Muscle of leg (tissue), 11 donors: ENCODE measurements around the gene OR13C9. TPM values are rescaled to one million over a fixed set of nuclear protein-coding genes. Genes with fewer than 3 reads are reported as not detected.
A peak's percentile ranks its signal among the peaks of the same experiment; 100 is the strongest.
"Not testable (repeated sequence)": the region's sequence is repeated elsewhere in the genome, so short reads cannot be mapped to it uniquely, and the experiment has no call there.

ENCODE experiments used
- DNase-seq: peaks from one replicate; pipeline ENCODE4 v3.0.0; 2013
- H3K27ac ChIP-seq: one replicate; pipeline ENCODE4 v1.5.1; 2013; ENCODE audit warnings: mild to moderate bottlenecking, low read length, control low read depth
- H3K27me3 ChIP-seq: one replicate; pipeline ENCODE4 v1.6.1; 2013; ENCODE audit warnings: low read length; ENCODE audit not compliant: control insufficient read depth, insufficient read depth
- H3K36me3 ChIP-seq: one replicate; pipeline ENCODE4 v1.6.1; 2013; ENCODE audit warnings: low read length; ENCODE audit not compliant: control insufficient read depth, insufficient read depth
- H3K4me1 ChIP-seq: one replicate; pipeline ENCODE4 v1.6.1; 2013; ENCODE audit warnings: low read length; ENCODE audit not compliant: control insufficient read depth, insufficient read depth
- H3K4me3 ChIP-seq: one replicate; pipeline ENCODE4 v1.5.1; 2013; ENCODE audit warnings: low read length, control low read depth
- H3K9me3 ChIP-seq: replicated peaks from 2 replicates; pipeline ENCODE4 v1.6.1; 2013; ENCODE audit warnings: low read depth, low read length; ENCODE audit not compliant: control insufficient read depth
- WGBS: methylation state at CpG from one replicate; pipeline ENCODE4 v1.1.5; 2013; ENCODE audit warnings: missing lambda C conversion rate; ENCODE audit not compliant: insufficient coverage; 5-methylcytosine and 5-hydroxymethylcytosine counted together
- polyA plus RNA-seq, 8 donors: library from polyadenylated mRNA; unstranded; fragments of 120-200 nt; gene quantifications; one replicate each; pipeline versions ENCODE4 v1.2.1 to v1.2.3, GENCODE V29; 2013; ENCODE audit warnings: inconsistent platforms in 1 of 8, low replicate concordance in 1 of 8; ENCODE audit not compliant: insufficient read length in 8 of 8, insufficient read depth in 1 of 8
- total RNA-seq: library from RNA; stranded (reverse); fragments of 120-200 nt; gene quantifications from one replicate; pipeline ENCODE4 v1.2.4, GENCODE V29; 2013

Gene OR13C9
- total and polyA plus RNA-seq, 9 donors: 0.09 TPM; not detected in 8

DNA sequence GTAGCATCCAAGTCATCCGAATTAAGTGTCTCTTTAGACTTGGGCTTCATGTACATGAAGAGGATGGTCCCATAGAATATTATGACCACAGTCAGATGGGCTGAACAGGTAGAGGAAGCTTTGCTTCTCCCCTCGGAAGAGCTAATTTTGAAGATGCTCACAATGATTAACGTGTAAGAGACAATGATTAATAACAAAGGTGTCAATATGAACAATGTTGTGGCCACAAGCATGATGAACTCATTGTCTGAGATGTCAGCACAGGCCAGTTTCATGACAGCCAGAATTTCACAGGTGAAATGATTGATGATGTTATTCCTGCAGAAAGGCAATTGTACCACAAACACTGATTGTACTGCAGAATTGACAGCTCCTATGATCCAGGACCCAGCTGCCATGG is 13.2 kb downstream of the OR13C9 start:
- Histone ChIP-seq H3K9me3 (no peaks in the 10 kb centered on the region), H3K36me3 (no peaks in the 10 kb centered on the region), H3K27me3 (no peaks in the 10 kb centered on the region), H3K27ac (no peak overlapping the region), H3K4me3 (no peak overlapping the region), H3K4me1 (no peaks in the 10 kb centered on the region)
- 69% methylated on average over 2 of the region's 3 CpGs for WGBS
- no peak for DNase-seq

GRCh38 chr9:104599313-104599712 is 18.7 kb downstream of the OR13C9 start, which contains the start of gene OR13C5:
Gene OR13C5, minus strand, starts transcription at chr9:104599413. Its CDS starts 0 bp downstream, at chr9:104599413.
- not testable (repeated sequence) for H3K27me3 ChIP-seq, H3K9me3 ChIP-seq, H3K4me1 ChIP-seq, H3K27ac ChIP-seq, H3K4me3 ChIP-seq, H3K36me3 ChIP-seq, DNase-seq

- H3K4me3 ChIP-seq, H3K36me3 ChIP-seq, H3K9me3 ChIP-seq, H3K27me3 ChIP-seq, DNase-seq, H3K4me1 ChIP-seq, H3K27ac ChIP-seq: not testable (repeated sequence)
- no CpG with 5 or more reads among the region's 3 CpGs for WGBS
Observed at GRCh38 chr9:104598749-104599148, 19.3 kb downstream of the OR13C9 start.

GRCh38 chr9:104589626-104590025 is 28.4 kb downstream of the OR13C9 start:
- Histone ChIP-seq H3K4me1 (no peaks in the 10 kb centered on the region), H3K9me3 (peaks cover 2% of the 10 kb centered on the region), H3K27ac (no peak overlapping the region), H3K36me3 (no peaks in the 10 kb centered on the region), H3K4me3 (no peak overlapping the region), H3K27me3 (no peaks in the 10 kb centered on the region)
- no CpG with 5 or more reads among the region's 1 CpG for WGBS
- no peak for DNase-seq

DNA sequence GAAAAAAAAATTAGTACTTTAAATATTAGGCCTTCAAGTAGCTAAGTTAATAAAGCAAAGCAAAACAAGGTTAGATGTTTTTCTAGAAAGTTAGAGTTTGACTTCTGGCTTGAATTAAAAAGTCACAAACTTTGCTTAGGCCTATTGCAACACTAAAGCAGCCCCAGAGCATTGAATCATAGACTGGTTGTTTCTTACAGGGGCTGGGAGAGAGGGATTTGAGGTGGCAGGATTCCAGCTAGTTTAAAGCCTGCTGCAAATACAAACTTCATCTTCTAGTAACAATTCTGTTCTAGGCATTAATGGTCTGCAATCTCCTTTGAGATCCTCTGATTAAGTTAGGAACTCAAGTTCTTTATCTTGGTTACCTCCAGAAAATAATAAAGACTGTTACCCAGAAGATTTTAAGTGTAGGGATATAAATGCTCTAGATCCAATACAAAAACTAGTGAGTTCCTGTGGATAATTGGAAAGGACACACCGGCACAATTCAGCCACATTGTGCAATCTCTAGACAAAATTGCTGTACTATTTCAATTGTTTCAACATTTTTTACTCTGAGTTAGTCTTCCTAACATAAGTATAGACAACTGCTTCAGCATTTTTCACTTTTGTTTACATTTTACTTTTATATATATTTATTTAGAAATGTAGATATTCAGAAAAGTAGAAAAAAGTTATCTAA is 31.4 kb downstream of the OR13C9 start:
- WGBS: no CpG with 5 or more reads among the region's 1 CpG
- DNase-seq: peak; percentile 91

GRCh38 chr9:104580562-104580961 is 37.4 kb downstream of the OR13C9 start:
- Histone ChIP-seq H3K27ac (no peak overlapping the region), H3K9me3 (no peaks in the 10 kb centered on the region), H3K4me1 (no peaks in the 10 kb centered on the region), H3K4me3 (no peak overlapping the region), H3K36me3 (no peaks in the 10 kb centered on the region), H3K27me3 (no peaks in the 10 kb centered on the region)
- no CpG with 5 or more reads among the region's 1 CpG for WGBS
- no peak for DNase-seq

More for the DNA sequence above, 31.4 kb downstream of the OR13C9 start:
- no peaks in the 10 kb centered on the region for H3K27me3 ChIP-seq
- H3K4me3 ChIP-seq: no peak overlapping the region
- H3K4me1 ChIP-seq: no peaks in the 10 kb centered on the region
- no peaks in the 10 kb centered on the region for H3K36me3 ChIP-seq
- no peaks in the 10 kb centered on the region for H3K9me3 ChIP-seq
- H3K27ac ChIP-seq: no peak overlapping the region

GRCh38 chr9:104577263-104577662 is 40.7 kb downstream of the OR13C9 start:
- H3K27me3 ChIP-seq: no peaks in the 10 kb centered on the region
- no peak overlapping the region for H3K27ac ChIP-seq
- H3K9me3 ChIP-seq: no peaks in the 10 kb centered on the region
- H3K4me1 ChIP-seq: no peaks in the 10 kb centered on the region
- H3K4me3 ChIP-seq: no peak overlapping the region
- no peaks in the 10 kb centered on the region for H3K36me3 ChIP-seq
- 83% methylated on average over 3 of the region's 5 CpGs for WGBS
- no peak for DNase-seq

DNA sequence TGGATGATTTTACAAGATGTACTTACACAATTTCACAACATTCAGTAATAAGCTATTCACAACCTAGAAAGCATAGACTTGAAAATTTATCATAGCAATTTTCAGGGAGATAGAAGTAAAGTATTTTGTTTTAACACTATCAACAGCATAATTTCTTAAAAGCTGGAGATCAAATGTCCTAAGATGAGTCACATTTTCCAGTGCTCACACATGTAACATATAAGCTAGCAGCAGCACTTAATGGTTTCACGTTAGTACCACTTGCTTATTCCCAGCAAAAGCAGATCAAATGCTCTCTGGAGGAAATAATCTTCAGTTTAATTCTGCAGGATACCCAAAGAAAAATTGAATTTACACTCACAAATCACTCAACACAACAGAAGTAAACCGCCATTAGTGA is 42.5 kb downstream of the OR13C9 start:
- DNase-seq: peak; percentile 14
- WGBS: no CpG with 5 or more reads among the region's 2 CpGs

GRCh38 chr9:104572612-104573011 is 45.4 kb downstream of the OR13C9 start:
- Histone ChIP-seq H3K27ac (no peak overlapping the region), H3K4me1 (no peaks in the 10 kb centered on the region), H3K27me3 (no peaks in the 10 kb centered on the region), H3K4me3 (no peak overlapping the region), H3K9me3 (no peaks in the 10 kb centered on the region), H3K36me3 (no peaks in the 10 kb centered on the region)
- no peak for DNase-seq
- WGBS: no CpG with 5 or more reads among the region's 1 CpG

More for the DNA sequence above, 42.5 kb downstream of the OR13C9 start:
- Histone ChIP-seq H3K9me3 (no peaks in the 10 kb centered on the region), H3K27me3 (no peaks in the 10 kb centered on the region), H3K4me3 (no peak overlapping the region), H3K27ac (no peak overlapping the region), H3K36me3 (no peaks in the 10 kb centered on the region), H3K4me1 (no peaks in the 10 kb centered on the region)

- WGBS: 78% methylated on average over 4 of the region's 4 CpGs
- H3K4me1 ChIP-seq: no peaks in the 10 kb centered on the region
- H3K27me3 ChIP-seq: no peaks in the 10 kb centered on the region
- no peak within 1 kb of the TSS for H3K27ac ChIP-seq
- H3K36me3 ChIP-seq: no peaks in the 10 kb centered on the region
- DNase-seq: no peak
- H3K9me3 ChIP-seq: no peaks in the 10 kb centered on the region
- no peak within 1 kb of the TSS for H3K4me3 ChIP-seq
Observed at GRCh38 chr9:104568868-104569267, 49.1 kb downstream of the OR13C9 start, which contains the start of gene OR13C8. Gene OR13C8, plus strand, starts transcription at chr9:104569168. Its CDS starts 0 bp downstream, at chr9:104569168.
